OCI-LY3 (cell line): ENCODE results near the gene SPON2.

ENCODE experiments used
- H2AFZ ChIP-seq: fragments of 200-600, 300-600 bp; shearing (Covaris generic); 2 replicates; pipeline ENCODE4 v1.6.0; 2014; ENCODE audit warnings: antibody characterized with exemption, low read depth, low read length
- H3K27ac ChIP-seq: fragments of 200-600, 300-600 bp; sonication (generic); 2 replicates; pipeline ENCODE4 v1.5.1; 2014; ENCODE audit warnings: mild to moderate bottlenecking, low read length, moderate library complexity, mixed read lengths
- H3K27me3 ChIP-seq: fragments of 200-600, 300-600 bp; sonication (generic); 2 replicates; pipeline ENCODE4 v1.6.1; 2014; ENCODE audit warnings: low read depth, low read length, mixed read lengths
- H3K36me3 ChIP-seq: fragments of 200-600, 300-600 bp; sonication (generic); replicated peaks from 2 replicates; pipeline ENCODE3; 2014; ENCODE audit warnings: low read depth, low read length, mixed read lengths
- H3K4me1 ChIP-seq: fragments of 300-600, 200-600 bp; sonication (generic); 2 replicates; pipeline ENCODE4 v1.6.1; 2014; ENCODE audit warnings: low read length, mixed read lengths
- H3K4me2 ChIP-seq: fragments of 200-600, 300-600 bp; sonication (generic); 2 replicates; pipeline ENCODE4 v1.6.1; 2014; ENCODE audit warnings: low read length, mixed read lengths
- H3K4me3 ChIP-seq: fragments of 300-600, 200-600 bp; sonication (generic); 2 replicates; pipeline ENCODE4 v1.5.1; 2014; ENCODE audit warnings: antibody characterized with exemption, mild to moderate bottlenecking, low read length, moderate library complexity
- H3K79me2 ChIP-seq: fragments of 300-600, 200-600 bp; shearing (Covaris generic); 2 replicates; pipeline ENCODE4 v1.6.1; 2014; ENCODE audit warnings: mild to moderate bottlenecking, low read length, mixed read lengths
- H3K9ac ChIP-seq: fragments of 300-600, 200-600 bp; shearing (Covaris generic); 2 replicates; pipeline ENCODE4 v1.6.0; 2014; ENCODE audit warnings: mild to moderate bottlenecking, low read length, moderate library complexity
- H3K9me3 ChIP-seq: fragments of 200-600, 300-600 bp; shearing (Covaris generic); 2 replicates; pipeline ENCODE4 v1.6.1; 2014; ENCODE audit warnings: low read length, mixed read lengths; ENCODE audit not compliant: insufficient read depth
- H4K20me1 ChIP-seq: fragments of 200-600, 300-600 bp; sonication (generic); 2 replicates; pipeline ENCODE4 v1.6.1; 2016; ENCODE audit warnings: low read length, mixed read lengths; ENCODE audit not compliant: insufficient read depth
- EZH2phosphoT487 ChIP-seq: fragments of 200-600 bp; shearing (Covaris generic); IDR thresholded peaks from 2 replicates; pipeline ENCODE4 v1.6.1; 2018; ENCODE audit warnings: antibody characterized with exemption, mixed run types, low read depth
- TF ChIP-seq, protein P1 (sequence below): fragments of 200-600, 300-600 bp; sonication (generic); IDR thresholded peaks from 2 replicates; pipeline ENCODE4 v1.5.1; 2014; ENCODE audit warnings: antibody characterized with exemption, low read length, low read depth

The SPON2 gene

DNA sequence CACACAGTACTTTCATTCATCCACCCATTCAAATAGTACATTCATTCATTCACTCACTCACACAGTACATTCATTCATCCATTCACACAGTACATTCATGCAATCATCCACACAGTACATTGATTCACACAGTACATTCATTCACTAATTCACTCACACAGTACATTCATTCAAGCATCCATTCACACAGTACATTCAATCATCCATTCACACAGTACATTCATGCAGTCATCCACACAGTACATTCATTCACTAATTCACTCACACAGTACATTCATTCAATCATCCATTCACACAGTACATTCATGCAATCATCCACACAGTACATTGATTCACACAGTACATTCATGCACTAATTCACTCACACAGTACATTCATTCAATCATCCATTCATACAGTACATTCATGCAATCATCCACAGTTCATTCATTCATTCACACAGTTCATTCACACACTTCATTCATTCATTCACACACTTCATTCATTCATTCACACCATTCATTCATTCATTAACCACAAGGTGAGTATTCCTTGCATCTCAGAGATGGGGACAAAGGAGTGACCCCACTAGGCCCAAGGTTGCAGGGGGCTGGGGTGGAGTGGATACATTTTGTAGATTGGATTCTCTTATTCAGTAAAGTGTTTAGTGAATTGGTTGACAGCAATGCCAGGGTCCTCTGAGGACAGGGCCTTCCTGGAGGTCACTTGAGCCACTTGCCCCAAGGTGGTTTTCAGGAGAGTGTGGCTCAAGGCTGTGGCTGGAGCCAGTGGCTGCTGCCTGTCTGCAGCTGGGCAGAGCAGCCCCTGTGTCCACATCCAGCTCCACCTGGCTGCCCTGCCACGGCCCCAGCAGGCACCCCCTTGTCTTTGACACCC is 4.3 kb upstream of the SPON2 start:
- TF ChIP-seq, protein P1, sequence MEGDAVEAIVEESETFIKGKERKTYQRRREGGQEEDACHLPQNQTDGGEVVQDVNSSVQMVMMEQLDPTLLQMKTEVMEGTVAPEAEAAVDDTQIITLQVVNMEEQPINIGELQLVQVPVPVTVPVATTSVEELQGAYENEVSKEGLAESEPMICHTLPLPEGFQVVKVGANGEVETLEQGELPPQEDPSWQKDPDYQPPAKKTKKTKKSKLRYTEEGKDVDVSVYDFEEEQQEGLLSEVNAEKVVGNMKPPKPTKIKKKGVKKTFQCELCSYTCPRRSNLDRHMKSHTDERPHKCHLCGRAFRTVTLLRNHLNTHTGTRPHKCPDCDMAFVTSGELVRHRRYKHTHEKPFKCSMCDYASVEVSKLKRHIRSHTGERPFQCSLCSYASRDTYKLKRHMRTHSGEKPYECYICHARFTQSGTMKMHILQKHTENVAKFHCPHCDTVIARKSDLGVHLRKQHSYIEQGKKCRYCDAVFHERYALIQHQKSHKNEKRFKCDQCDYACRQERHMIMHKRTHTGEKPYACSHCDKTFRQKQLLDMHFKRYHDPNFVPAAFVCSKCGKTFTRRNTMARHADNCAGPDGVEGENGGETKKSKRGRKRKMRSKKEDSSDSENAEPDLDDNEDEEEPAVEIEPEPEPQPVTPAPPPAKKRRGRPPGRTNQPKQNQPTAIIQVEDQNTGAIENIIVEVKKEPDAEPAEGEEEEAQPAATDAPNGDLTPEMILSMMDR = no peak
- TF ChIP-seq EZH2phosphoT487 = no peak
- H3K36me3 ChIP-seq = no peaks in the 10 kb centered on the region
- H3K4me1 ChIP-seq = no peaks in the 10 kb centered on the region
- H3K9me3 ChIP-seq = peaks cover 20% of the 10 kb centered on the region
- no peak overlapping the region for H3K4me3 ChIP-seq
- H2AFZ ChIP-seq = no peak overlapping the region
- peaks cover 14% of the 10 kb centered on the region; the same call in 1 of the 2 replicates for H3K27me3 ChIP-seq
- H3K4me2 ChIP-seq = no peak overlapping the region
- no peaks in the 10 kb centered on the region for H4K20me1 ChIP-seq
- no peaks in the 10 kb centered on the region for H3K79me2 ChIP-seq
- H3K27ac ChIP-seq = no peak overlapping the region
- H3K9ac ChIP-seq = no peak overlapping the region

DNA sequence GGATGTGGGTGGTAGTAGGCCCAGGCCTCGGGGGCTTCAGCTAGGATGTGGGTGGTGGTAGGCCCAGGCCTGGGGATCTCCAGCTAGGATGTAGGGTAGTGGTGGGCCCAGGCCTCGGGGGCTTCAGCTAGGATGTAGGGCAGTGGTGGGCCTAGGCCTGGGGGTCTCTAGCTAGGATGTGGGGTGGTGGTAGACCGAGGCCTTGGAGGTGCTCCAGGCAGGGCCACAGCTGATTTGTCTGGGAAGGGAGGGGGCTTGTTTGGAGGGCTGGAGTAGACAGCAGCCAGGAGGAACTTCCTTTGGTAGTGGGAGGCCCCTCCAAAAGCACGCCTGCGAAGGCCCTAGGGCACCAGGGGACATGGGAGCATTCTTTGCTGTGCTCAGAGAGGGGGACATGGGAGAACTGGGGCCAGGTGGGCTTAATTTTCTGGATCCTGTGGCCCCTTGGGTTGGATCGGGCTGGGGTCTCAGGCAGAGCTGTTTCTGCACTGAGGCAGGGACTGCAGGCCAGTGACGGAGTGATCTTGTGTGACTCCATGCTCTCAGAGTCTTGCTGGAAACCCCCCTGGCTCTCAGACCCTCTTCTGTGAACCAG is 3.3 kb upstream of the SPON2 start:
- Histone ChIP-seq H3K4me2 (no peak overlapping the region), H4K20me1 (no peaks in the 10 kb centered on the region), H3K27me3 (peaks cover 6% of the 10 kb centered on the region; the same call in 1 of the 2 replicates), H2AFZ (no peak overlapping the region), H3K4me1 (no peaks in the 10 kb centered on the region), H3K36me3 (no peaks in the 10 kb centered on the region), H3K9ac (no peak overlapping the region), H3K27ac (no peak overlapping the region), H3K9me3 (peaks cover 12% of the 10 kb centered on the region), H3K4me3 (no peak overlapping the region), H3K79me2 (no peaks in the 10 kb centered on the region)
- TF ChIP-seq, protein P1 = no peak
- no peak for TF ChIP-seq EZH2phosphoT487

DNA sequence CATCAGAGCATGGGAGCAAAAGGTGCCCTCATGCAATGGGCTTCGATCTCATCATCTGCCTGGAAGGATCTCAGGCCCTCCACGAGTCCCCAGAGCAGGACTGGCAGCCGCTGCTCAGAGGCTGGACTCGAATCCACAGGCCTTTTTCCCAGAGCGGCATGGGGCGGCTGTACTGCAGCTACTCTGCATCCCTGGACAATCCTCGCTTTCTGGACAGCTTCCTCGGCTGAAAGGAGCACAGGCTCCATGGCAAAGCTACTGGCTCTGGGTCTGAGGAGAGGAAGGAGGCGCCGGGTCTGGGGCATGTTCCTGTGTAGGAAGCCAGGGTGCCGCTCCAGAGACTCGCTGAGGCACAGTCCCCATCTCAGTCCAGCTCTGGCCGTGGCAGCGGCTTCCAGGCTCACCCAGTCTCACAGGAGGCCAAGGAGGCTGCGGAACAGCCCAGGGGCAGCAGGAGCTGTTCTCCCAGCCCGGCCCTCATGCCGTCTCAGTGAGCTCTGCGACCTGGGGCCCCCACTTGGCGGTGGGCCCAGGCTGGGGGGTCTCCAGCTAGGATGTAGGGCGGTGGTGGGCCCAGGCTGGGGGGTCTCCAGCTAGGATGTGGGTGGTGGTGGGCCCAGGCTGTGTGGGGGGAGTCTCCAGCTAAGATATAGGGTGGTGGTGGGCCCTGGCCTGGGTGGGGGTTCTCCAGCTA is 2.7 kb upstream of the SPON2 start:
- H3K9ac ChIP-seq = no peak overlapping the region
- H3K4me1 ChIP-seq = no peaks in the 10 kb centered on the region
- peaks cover 5% of the 10 kb centered on the region for H3K9me3 ChIP-seq
- no peak overlapping the region for H2AFZ ChIP-seq
- no peak overlapping the region for H3K4me3 ChIP-seq
- H3K27ac ChIP-seq = no peak overlapping the region
- no peak for TF ChIP-seq EZH2phosphoT487
- no peaks in the 10 kb centered on the region for H4K20me1 ChIP-seq
- H3K36me3 ChIP-seq = no peaks in the 10 kb centered on the region
- no peak overlapping the region for H3K4me2 ChIP-seq
- H3K79me2 ChIP-seq = no peaks in the 10 kb centered on the region
- H3K27me3 ChIP-seq = peaks cover 6% of the 10 kb centered on the region; the same call in 1 of the 2 replicates

DNA sequence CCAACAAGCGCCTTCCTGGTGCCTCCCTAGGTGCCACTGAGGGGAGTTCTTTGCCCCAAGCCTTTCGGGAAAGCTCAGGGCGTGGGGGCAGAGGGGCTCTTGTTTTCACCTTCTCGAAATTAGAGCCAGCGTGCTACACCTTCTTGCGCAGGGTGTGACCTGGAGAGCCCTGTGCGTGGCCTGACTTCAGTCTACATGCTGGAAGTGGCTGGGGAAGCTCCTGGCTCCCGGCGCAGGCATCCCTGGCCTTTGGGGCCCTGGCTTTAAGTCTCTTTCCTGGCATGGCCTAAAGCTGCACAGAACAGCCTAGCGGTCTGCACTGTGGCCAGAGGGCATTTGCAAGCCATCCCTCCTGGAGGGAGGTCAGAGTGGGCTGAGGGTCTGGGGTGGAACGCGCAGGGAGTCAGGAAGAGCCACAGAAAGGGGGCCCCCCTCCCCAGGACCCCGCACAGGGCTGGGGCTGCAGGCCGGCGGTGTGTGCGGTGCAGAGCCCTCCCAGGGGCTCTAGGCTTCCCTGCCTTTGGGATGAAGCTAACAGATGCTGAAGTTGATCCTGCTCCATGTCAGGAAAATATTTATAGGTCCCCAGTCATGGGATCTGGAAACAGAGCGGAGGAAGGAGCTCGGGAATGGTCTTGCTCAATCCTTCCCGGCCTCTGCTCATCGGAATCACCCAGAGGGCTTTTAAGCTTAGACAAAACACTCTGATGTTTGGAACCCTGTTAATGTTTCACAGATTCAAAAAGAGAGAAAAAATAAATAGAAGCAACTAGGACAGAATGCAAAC is 781 bp upstream of the SPON2 start:
- no peak for TF ChIP-seq EZH2phosphoT487
- TF ChIP-seq, protein P1 = no peak

More for the DNA sequence above, 781 bp upstream of the SPON2 start:
- H3K9me3 ChIP-seq = no peaks in the 10 kb centered on the region
- H3K4me1 ChIP-seq = peaks cover 2% of the 10 kb centered on the region
- no peaks in the 10 kb centered on the region for H3K27me3 ChIP-seq
- no peak overlapping the region for H3K9ac ChIP-seq
- H3K4me2 ChIP-seq = no peak overlapping the region
- no peaks in the 10 kb centered on the region for H3K36me3 ChIP-seq
- no peak overlapping the region for H3K27ac ChIP-seq
- H2AFZ ChIP-seq = no peak overlapping the region
- no peak overlapping the region for H3K4me3 ChIP-seq
- H3K79me2 ChIP-seq = no peaks in the 10 kb centered on the region
- no peaks in the 10 kb centered on the region for H4K20me1 ChIP-seq
